Stimulated activated naive CD4-positive, alpha-beta T cell treated with Interleukin-2 at 50 U/mL for 16 hours (primary cell): Measurements from ENCODE around the gene PSTK.

Experiments used
- DNase-seq: peaks from one replicate; lab custom pipeline; 2025; lab: John Stamatoyannopoulos, UW

PSTK gene

DNA sequence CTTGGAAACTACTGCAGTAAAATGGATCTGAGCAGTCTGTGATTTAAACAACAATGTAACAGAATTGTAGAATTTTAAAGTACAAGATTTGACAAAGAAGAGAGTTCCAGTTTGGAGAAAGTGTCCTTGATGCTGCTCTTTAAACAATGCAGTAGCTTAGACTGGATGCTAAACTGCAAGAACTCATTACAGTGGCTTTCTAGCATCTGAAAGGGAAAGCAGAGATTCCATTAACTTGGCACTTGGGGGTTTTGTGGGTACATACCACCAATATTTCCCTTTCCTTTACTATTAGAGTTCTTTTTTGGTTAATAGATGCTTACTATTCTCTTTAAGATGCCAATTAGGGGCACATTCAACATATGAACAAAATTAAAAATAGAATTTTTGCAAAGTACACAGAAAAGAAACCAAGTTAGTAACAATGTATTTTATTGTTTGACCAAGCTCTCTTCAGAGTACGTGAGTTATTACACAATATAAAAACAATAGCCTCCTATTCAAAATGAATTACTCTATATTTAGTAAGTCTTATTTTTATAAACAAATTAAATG lies 11.9 kb downstream of the PSTK start:
- DNase-seq: no peak

- no peak for DNase-seq
Observed at GRCh38 chr10:122993797-122994336, 13.7 kb downstream of the PSTK start.

- no peak for DNase-seq
Observed at GRCh38 chr10:122995936-122996335, 15.7 kb downstream of the PSTK start.

DNA sequence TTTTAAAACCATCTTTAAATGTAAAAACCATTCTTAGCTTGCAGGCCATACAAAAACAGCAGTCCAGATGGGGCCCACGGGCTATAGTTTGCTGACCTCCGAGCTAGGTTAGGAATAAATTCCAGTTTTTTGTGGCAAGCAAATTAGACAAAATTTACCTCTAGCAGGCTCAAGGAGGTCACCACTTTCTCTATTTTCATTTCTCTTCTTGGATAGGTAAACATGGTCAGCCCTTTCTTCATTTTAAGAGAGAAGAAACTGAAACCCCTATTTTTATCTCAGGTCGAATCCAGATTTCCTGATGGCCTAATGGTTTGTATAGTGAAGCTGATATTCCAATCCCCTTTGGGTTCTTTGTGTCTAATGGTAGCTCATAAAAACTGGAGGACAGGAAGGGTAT lies 17.7 kb downstream of the PSTK start:
- no peak for DNase-seq

DNA sequence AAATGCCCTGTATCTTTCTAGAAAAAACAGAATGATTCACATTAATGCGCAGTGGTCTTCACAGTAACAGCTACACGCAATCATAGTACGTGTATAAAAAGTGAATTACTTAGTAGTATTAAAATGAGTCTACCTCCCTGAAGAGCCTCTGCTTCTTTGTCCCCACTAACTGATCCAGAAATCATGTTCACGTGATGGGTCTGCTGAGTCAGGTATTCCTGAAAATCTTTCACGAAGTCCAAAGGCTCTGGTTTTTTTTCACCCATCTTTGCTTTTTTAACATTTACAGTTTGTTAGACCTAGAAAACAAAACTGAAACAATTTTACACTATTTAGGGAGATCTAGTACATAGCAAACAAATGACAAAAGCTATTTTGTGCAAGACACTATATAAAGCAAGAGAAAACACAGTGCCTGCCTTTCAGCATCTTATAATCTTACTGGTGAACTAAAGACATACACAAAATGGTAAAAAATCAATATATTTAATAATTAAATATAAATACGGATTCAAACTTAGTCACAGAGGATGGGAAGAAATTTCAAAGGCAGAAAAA lies 18.2 kb downstream of the PSTK start:
- DNase-seq: no peak

DNA sequence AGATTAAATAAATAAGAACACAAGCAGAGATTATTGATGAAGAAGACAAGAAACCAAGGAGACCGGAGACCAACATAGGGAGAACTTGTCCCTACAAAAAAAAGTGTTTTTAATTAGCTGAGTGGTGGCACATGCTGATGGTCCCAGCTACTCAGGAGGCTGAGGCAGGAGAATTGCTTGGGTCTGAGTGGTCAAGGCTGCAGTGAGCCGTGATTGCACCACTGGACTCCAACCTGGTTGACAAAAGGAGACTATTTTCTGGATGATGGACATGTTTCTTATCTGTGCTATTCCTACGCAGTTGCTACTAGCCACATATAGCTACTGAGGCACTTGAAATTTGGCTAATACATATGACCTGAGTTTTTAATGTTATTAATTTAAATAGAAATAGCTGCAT lies 18.7 kb downstream of the PSTK start:
- no peak for DNase-seq

- DNase-seq: no peak
Observed at GRCh38 chr10:122999347-122999746, 19.1 kb downstream of the PSTK start.

DNA sequence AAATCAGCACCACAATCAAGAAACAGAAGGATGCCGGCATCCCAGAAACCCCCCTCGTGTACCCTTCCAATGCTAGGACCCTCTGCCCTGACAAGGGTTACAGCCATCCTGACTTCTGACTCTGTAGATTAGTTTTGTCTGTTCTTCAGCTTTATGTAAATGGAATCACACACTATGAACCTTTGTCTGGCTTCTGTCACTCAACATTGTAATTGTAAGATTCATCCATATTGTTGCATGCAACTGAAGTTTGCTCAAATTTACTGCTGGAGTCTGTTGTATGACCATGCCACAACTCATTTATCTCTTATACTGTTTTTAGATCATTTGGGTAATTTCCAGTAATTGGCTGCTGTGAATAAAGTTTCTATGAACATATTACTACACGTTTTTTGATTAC lies 20.0 kb downstream of the PSTK start:
- no peak for DNase-seq

DNA sequence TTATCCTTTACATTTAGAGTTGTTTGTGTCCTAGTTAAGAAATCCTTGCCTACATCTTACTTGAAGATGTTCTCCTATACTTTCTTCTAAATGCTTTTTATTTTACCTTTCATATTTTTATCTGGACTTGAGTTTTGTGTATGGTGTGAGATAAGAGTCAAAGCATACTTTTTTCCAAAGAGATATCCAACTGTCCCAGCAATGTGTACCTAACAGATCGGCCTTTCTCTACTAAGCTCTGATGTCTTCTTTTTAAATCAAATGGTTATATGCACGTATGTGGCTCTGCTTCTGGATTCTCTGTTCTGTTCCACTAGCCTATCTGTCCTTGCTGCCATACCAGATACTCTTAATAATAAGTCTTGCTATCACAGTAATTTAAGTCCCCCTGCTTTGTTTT lies 21.2 kb downstream of the PSTK start:
- no peak for DNase-seq

DNA sequence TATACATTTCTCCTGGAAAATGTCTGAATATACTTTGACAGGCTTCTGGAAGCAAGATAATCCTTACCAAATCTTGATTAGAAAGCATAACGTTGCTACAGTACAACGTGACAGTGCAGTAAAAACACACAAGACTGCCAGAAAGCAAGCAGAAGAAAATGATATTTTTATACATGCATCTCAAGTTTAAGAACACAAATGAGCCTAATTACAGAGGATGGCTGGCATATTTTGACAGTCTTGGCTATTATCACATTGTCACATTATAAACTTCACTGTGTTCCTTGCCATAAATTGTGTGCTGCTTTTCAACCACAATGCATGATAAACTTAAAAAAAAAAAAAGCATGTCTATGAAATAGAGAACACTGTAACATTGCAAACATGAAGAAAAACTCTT lies 24.1 kb downstream of the PSTK start:
- no peak for DNase-seq

- DNase-seq: peak; percentile 26
Observed at GRCh38 chr10:123007558-123008354, 27.6 kb downstream of the PSTK start.

DNA sequence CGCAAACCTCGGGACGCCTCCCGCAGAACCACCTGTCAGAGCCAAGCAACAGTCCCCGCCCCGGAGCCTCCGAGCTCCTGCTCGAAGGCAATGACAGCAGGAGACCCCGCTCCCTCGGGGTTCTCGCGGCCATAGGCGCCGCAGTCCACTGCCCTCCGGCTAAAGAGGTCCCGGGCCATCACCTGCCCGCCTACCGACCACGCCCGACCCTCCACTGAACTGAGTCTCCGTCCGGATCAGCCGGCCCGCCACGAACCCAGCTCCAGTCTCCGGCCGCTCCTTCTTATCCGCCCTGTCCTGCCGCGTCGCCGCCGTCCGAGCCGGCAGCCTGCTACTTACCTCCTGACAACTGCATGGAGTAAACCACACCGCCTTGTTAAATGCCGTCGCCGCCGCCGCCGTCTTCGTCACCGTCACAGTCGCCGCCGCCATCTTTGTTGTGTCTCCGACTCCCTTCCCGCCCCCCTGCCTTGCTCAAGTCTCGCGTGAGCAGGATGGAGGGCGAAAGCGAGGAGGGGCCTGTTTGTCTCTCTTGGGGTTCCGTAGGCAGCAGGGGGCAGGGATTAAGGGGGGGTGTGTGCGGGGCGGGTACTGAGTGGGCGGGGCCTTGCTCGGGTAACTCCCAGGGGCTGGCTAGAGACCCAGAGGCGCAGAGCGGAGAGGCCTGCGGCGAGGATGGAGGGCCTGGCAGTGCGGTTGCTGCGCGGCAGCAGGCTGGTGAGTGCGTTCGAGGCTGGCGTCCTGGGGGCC lies 28.3 kb downstream of the PSTK start, which contains the start of the genes ACADSB and IKZF5:
Gene ACADSB (plus strand): TSS at position 652 of the 750 bp plus-strand sequence. CDS start 24 bp downstream, at position 676.
Gene IKZF5 (minus strand): TSS at position 441 of the 750 bp plus-strand sequence. CDS start 10,170 bp downstream, outside the sequence.
- peak; percentile 97 for DNase-seq

- DNase-seq: no peak
Observed at GRCh38 chr10:123009105-123009820, 29.1 kb downstream of the PSTK start.

DNA sequence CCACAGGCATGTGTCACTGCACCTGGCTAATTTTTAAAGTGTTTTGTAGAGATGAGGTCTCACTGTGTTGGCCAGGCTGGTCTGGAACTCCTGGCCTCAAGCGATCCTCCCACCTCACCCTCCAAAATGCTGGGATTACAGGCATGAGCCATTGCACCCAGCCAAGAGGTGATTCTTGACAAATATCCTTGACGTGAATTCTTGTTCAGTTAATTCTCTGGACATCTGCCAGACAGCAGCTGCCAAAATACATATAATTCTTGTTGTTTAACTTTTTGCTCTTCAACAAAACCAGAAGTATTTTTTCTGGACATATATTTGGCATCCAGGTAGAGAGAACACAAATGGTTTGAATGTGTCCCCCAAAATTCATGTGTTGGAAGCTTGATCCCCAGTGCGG lies 31.8 kb downstream of the PSTK start:
- DNase-seq: no peak

GRCh38 chr10:123013456-123014419 lies 33.5 kb downstream of the PSTK start:
- DNase-seq: no peak

DNA sequence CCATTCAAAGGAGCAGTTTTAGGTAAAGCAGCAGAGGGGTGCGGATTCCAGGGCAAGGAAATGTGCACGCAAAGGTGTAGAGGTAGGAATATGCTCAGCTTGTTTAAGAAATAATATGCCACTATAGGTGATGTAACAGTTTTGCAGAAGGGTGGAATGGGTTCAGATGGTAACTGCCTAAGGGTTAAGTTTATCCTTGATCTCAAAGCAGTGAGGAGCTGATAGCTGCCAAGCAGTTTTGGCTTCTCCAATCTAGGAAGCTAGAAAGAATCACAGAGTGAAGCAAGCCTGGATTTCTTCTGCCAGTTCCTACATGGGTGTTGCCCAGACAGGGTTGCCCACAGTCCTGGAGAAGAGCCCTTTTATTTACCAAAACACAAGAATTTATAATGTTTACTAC lies 34.6 kb downstream of the PSTK start:
- DNase-seq: no peak

GRCh38 chr10:123016228-123016627 lies 36.0 kb downstream of the PSTK start:
- DNase-seq: no peak

DNA sequence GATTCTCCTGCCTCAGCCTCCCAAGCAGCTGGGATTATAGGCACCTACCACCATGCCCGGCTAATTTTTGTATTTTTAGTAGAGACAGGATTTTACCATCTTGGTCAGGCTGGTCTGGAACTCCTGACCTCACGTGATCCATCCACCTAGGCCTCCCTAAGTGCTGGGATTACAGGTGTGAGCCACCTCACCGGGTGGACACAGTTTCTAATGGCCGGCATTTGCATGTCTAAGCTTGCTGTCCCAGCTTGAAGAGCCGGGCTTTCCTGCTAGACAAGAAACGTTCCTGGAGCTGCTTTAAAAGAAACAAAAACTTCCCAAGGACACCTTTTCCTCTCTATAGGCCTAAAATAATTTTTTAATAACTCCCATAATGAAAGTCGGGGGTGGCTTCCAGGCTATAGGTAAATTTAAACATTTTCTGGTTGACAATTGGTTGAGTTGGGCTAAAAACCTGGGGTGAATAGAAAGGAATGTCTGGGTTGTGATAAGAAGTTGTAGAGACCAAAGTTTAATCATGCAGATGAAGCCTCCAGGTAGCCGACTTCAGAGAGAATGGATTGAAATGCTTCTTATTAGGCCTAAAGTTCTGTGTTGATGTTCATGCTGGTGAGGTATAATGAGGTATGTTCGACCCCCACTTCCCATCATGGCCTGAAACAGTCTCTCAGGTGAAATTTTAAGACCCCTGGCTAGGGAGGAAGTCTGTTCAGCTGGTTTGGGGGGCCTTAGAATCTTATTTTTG lies 37.4 kb downstream of the PSTK start:
- no peak for DNase-seq

DNA sequence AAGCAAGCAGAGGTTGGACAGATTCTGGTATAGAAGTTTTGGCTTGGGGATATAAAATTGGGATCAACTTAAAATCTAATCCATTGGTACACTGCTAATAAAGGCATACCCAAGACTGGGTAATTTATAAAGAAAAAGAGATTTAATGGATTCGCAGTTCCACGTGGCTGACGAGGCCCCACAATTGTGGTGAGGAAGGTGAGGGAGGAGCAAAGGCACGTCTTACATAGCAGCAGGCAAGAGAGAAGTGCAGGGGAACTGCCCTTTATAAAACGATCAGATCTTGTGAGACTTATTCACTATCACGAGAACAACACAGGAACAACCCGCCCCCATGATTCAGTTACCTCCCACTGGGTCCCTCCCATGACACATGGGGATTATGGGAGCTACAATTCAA lies 38.3 kb downstream of the PSTK start:
- no peak for DNase-seq

GRCh38 chr10:123019264-123019663 lies 39.1 kb downstream of the PSTK start:
- DNase-seq: no peak
